A549 (cell line): ENCODE measurements around the gene OPRM1. TPM values are rescaled to one million over a fixed set of nuclear protein-coding genes. Genes with fewer than 3 reads are reported as not detected.

Experiments
- ATAC-seq, 2 experiments: fragments of 200-7000 bp in 1 of 2; fragments of >200 bp in 1 of 2; cut with Nextera tagmentation in 1 of 2; cut with Tn5 transposase in 1 of 2; 3 replicates each; pipeline versions ENCODE4 v1.8.0 to v1.9.1; 2018 to 2020; ENCODE audit warnings: mild to moderate bottlenecking in 1 of 2, moderate library complexity in 1 of 2
- CTCF ChIA-PET: fragments of 300-600 bp; sonication (Branson Sonifier 250); formaldehyde crosslinking; extraction: SDS; loops from one replicate; lab custom pipeline; 2021; ENCODE audit warnings: antibody characterized with exemption, inconsistent platforms; lab: Yijun Ruan, JAX
- POLR2A ChIA-PET: fragments of 350-600 bp; formaldehyde crosslinking; extraction: SDS; loops from one replicate; lab custom pipeline; 2021; ENCODE audit warnings: antibody characterized with exemption, inconsistent platforms; lab: Yijun Ruan, JAX
- DNase-seq, 2 experiments: peaks; one replicate each; pipeline versions ENCODE4 v3.0.0 to v3.0.0-alpha.2; 2011 to 2016; ENCODE audit warnings: low read depth in 1 of 2, low spot score in 1 of 2
- FAIRE-seq: peaks from 2 replicates; lab custom pipeline; 2011; peaks lifted over from hg19 to GRCh38; lab: Jason Lieb, UNC
- H3K27ac ChIP-seq, 2 experiments: fragments of >200 bp; sonication (Bioruptor Twin); formaldehyde crosslinking; 3 replicates each; pipeline ENCODE4 v1.5.1; 2016 to 2017
- H3K4me1 ChIP-seq: fragments of >200 bp; sonication (Bioruptor Twin); formaldehyde crosslinking; 3 replicates; pipeline ENCODE4 v1.6.1; 2016
- H3K4me2 ChIP-seq: fragments of >200 bp; sonication (Bioruptor Twin); formaldehyde crosslinking; 3 replicates; pipeline ENCODE4 v1.6.1; 2016
- H3K4me3 ChIP-seq: fragments of >200 bp; sonication (Bioruptor Twin); formaldehyde crosslinking; 3 replicates; pipeline ENCODE4 v1.5.1; 2016
- H3K9me3 ChIP-seq: fragments of >200 bp; sonication (Bioruptor Twin); formaldehyde crosslinking; 3 replicates; pipeline ENCODE4 v1.6.1; 2016
- CBX2 ChIP-seq: fragments of 200-600 bp; sonication (generic); IDR thresholded peaks from 2 replicates; pipeline ENCODE4 v1.6.1; 2016; ENCODE audit warnings: low read depth, mild to moderate bottlenecking, borderline replicate concordance
- E2F6 ChIP-seq: IDR thresholded peaks from 2 replicates; pipeline ENCODE4 v1.6.1; 2012; ENCODE audit warnings: low read depth, borderline replicate concordance
- EP300 ChIP-seq, 2 experiments: fragments of >200 bp; sonication (Bioruptor Twin); formaldehyde crosslinking; IDR thresholded peaks; 2 replicates in 1 of 2; 3 replicates in 1 of 2; pipeline ENCODE4 v1.6.1; 2016 to 2017
- FOXS1 ChIP-seq: fragments of 250-450 bp; sonication (Bioruptor Pico); IDR thresholded peaks from 2 replicates; pipeline ENCODE4 v1.5.0; 2020; ENCODE audit warnings: mild to moderate bottlenecking, moderate library complexity
- GATA3 ChIP-seq: IDR thresholded peaks from 2 replicates; pipeline ENCODE4 v1.6.1; 2012; ENCODE audit warnings: borderline replicate concordance
- HEYL ChIP-seq: fragments of 250-450 bp; sonication (Bioruptor Pico); IDR thresholded peaks from 2 replicates; pipeline ENCODE4 v1.8.0; 2021; ENCODE audit warnings: mild to moderate bottlenecking, moderate library complexity
- HOXA7 ChIP-seq: fragments of 250-450 bp; sonication (Bioruptor Pico); IDR thresholded peaks from 2 replicates; pipeline ENCODE4 v1.5.0; 2020; ENCODE audit warnings: mild to moderate bottlenecking, moderate library complexity
- HOXB13 ChIP-seq: fragments of 250-450 bp; sonication (Bioruptor Pico); IDR thresholded peaks from 2 replicates; pipeline ENCODE4 v1.5.0; 2020; ENCODE audit warnings: low read depth, mild to moderate bottlenecking, moderate library complexity
- KDM1A ChIP-seq: fragments of 200-600 bp; sonication (generic); IDR thresholded peaks from 2 replicates; pipeline ENCODE4 v1.6.1; 2016; ENCODE audit warnings: low read depth, mild to moderate bottlenecking
- MAFK ChIP-seq: fragments of 450-650 bp; IDR thresholded peaks from 2 replicates; pipeline ENCODE4 v1.6.1; 2014; ENCODE audit not compliant: partially characterized antibody
- MAX ChIP-seq: IDR thresholded peaks from 2 replicates; pipeline ENCODE4 v1.6.1; 2012
- NFE2L2 ChIP-seq: fragments of 150-350 bp; conservative IDR thresholded peaks from 2 replicates; pipeline ENCODE4 v1.6.1; 2014; ENCODE audit warnings: low read length
- PHF8 ChIP-seq: fragments of 200-600 bp; sonication (generic); IDR thresholded peaks from 2 replicates; pipeline ENCODE4 v1.6.1; 2016; ENCODE audit warnings: low read depth, mild to moderate bottlenecking, antibody characterized with exemption, moderate library complexity, borderline replicate concordance
- POLR2AphosphoS2 ChIP-seq: conservative IDR thresholded peaks from 2 replicates; pipeline ENCODE4 v1.6.1; 2012; ENCODE audit warnings: low read length, improper control_type of control experiment, inconsistent platforms
- RAD21 ChIP-seq, 2 experiments: fragments of >200 bp in 1 of 2; sonication (Bioruptor Twin) in 1 of 2; formaldehyde crosslinking in 1 of 2; IDR thresholded peaks in 1 of 2; conservative IDR thresholded peaks in 1 of 2; 2 replicates in 1 of 2; 3 replicates in 1 of 2; pipeline ENCODE4 v1.6.1; 2012 to 2018; ENCODE audit warnings: inconsistent platforms in 1 of 2
- REST ChIP-seq: fragments of 200-600 bp; sonication (generic); IDR thresholded peaks from 2 replicates; pipeline ENCODE4 v1.6.1; 2016; ENCODE audit warnings: antibody characterized with exemption, mild to moderate bottlenecking, moderate library complexity
- RNF2 ChIP-seq: fragments of 200-600 bp; sonication (generic); IDR thresholded peaks from 2 replicates; pipeline ENCODE4 v1.6.1; 2016; ENCODE audit warnings: low read depth, mild to moderate bottlenecking, antibody characterized with exemption, moderate library complexity, borderline replicate concordance
- SREBF2 ChIP-seq: fragments of 450-650 bp; IDR thresholded peaks from 2 replicates; pipeline ENCODE4 v1.6.1; 2014; ENCODE audit warnings: mild to moderate bottlenecking, moderate library complexity
- TP53 ChIP-seq: fragments of 250-450 bp; sonication (Bioruptor Pico); IDR thresholded peaks from 2 replicates; pipeline ENCODE4 v1.5.0; 2021; ENCODE audit warnings: mild to moderate bottlenecking, moderate library complexity
- USF2 ChIP-seq: fragments of 450-650 bp; IDR thresholded peaks from 2 replicates; pipeline ENCODE4 v1.6.1; 2014; ENCODE audit warnings: antibody characterized with exemption
- ZC3H11A ChIP-seq: fragments of 450-650 bp; IDR thresholded peaks from 2 replicates; pipeline ENCODE4 v1.6.1; 2014; ENCODE audit warnings: antibody characterized with exemption, mild to moderate bottlenecking
- ZNF302 ChIP-seq: fragments of 250-450 bp; sonication (Bioruptor Pico); IDR thresholded peaks from 2 replicates; pipeline ENCODE4 v1.9.0; 2021; ENCODE audit warnings: inconsistent platforms, mild to moderate bottlenecking, moderate library complexity
- ZSCAN20 ChIP-seq: fragments of 250-450 bp; sonication (Bioruptor Pico); IDR thresholded peaks from 2 replicates; pipeline ENCODE4 v1.8.0; 2022; ENCODE audit warnings: mild to moderate bottlenecking, moderate library complexity
- WGBS: methylation state at CpG from one replicate; pipeline ENCODE4 v1.1.6; 2017; ENCODE audit errors: missing lambda C conversion rate; 5-methylcytosine and 5-hydroxymethylcytosine counted together
- polyA plus RNA-seq, 4 experiments: library from polyadenylated mRNA; depleted of rRNA in 3 of 4; stranded (reverse); fragments of >200 nt; fragmentation: RNase III in 1 of 4; extraction: RNeasy Plus Mini Kit Qiagen cat#74134 plus additional on column Dnase treatment in 1 of 4; gene quantifications; 2 replicates in 3 of 4; 3 replicates in 1 of 4; pipeline ENCODE4 v1.2.3, GENCODE V29; 2011 to 2017
- TF ChIP-seq, protein P1 (sequence below): fragments of >200 bp; sonication (Bioruptor Twin); formaldehyde crosslinking; IDR thresholded peaks from 3 replicates; pipeline ENCODE4 v1.5.1; 2016
- TF ChIP-seq, protein P2 (sequence below): fragments of >200 bp; sonication (Bioruptor Twin); formaldehyde crosslinking; IDR thresholded peaks from 2 replicates; pipeline ENCODE4 v1.6.1; 2016

The OPRM1 gene
- polyA plus RNA-seq, 2 of the 4 experiments (the other 2 are of a cell fraction): not detected

DNA sequence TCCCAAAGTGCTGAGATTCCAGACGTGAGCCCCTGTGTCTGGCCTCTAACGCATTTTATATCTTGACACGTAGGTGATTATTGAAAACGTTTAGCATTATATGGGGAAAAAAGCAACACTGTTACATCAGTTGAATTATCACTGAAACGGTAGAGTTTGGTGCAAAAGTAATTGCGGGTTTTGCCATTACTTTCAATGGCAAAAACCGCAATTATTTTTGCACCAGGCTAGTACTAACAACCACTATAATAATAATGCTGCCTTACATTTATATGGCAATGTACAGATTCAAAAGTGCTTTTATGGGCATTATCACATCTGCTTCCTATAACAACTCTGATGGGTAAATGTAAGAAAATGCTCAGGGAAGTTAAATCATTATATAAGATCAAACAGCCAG, 57.3 kb downstream of the OPRM1 start:
- FAIRE-seq (no peak), DNase-seq (no peak), ATAC-seq (no peak)
- CTCF ChIA-PET: no interaction called here
- Histone ChIP-seq H3K9me3 (no peaks in the 10 kb centered on the region), H3K4me2 (no peak overlapping the region), H3K4me3 (no peak overlapping the region), H3K27ac (no peak overlapping the region), H3K4me1 (no peaks in the 10 kb centered on the region)
- no peak for TF ChIP-seq SREBF2
- no peak for TF ChIP-seq RAD21 (conservative IDR thresholded peaks at IDR 0.05 in 1 of 2, IDR thresholded peaks at IDR 0.05 in 1 of 2)
- POLR2A ChIA-PET: no interaction called here
- 63% methylated on average over 7 of the region's 7 CpGs for WGBS

DNA sequence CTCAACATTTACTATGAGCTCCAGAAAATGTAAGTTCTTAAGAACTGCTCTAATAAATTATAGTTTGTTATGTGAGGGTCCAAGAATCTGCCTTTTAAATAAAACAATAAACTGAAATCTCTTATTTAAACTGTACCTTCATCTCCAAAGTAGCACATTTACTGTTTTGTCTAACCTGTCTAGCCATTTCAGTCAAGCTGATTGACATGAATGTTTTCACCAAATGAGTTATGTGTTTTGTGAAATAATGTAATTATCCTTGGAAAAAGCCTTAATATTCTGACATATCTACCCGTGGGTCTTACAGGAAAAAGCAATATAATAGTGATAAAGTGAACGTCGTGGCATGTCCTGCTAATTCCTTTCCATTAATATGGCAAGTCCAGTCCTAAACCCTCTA, 57.8 kb downstream of the OPRM1 start:
- no peak for ATAC-seq
- Histone ChIP-seq H3K4me1 (no peaks in the 10 kb centered on the region), H3K27ac (no peak overlapping the region)
- POLR2A ChIA-PET: no interaction called here
- TF ChIP-seq HOXA7 (CRISPR knock-in tag) (no peak), RNF2 (no peak), TP53 (CRISPR knock-in tag) (no peak), ZC3H11A (no peak), USF2 (no peak), ZSCAN20 (CRISPR knock-in tag) (no peak), MAX (no peak), PHF8 (no peak), HEYL (CRISPR knock-in tag) (no peak), MAFK (no peak), NFE2L2 (no peak), ZNF302 (CRISPR knock-in tag) (no peak), E2F6 (no peak), KDM1A (no peak)
- TF ChIP-seq, protein P1, sequence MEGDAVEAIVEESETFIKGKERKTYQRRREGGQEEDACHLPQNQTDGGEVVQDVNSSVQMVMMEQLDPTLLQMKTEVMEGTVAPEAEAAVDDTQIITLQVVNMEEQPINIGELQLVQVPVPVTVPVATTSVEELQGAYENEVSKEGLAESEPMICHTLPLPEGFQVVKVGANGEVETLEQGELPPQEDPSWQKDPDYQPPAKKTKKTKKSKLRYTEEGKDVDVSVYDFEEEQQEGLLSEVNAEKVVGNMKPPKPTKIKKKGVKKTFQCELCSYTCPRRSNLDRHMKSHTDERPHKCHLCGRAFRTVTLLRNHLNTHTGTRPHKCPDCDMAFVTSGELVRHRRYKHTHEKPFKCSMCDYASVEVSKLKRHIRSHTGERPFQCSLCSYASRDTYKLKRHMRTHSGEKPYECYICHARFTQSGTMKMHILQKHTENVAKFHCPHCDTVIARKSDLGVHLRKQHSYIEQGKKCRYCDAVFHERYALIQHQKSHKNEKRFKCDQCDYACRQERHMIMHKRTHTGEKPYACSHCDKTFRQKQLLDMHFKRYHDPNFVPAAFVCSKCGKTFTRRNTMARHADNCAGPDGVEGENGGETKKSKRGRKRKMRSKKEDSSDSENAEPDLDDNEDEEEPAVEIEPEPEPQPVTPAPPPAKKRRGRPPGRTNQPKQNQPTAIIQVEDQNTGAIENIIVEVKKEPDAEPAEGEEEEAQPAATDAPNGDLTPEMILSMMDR: no peak
- TF ChIP-seq, protein P2, sequence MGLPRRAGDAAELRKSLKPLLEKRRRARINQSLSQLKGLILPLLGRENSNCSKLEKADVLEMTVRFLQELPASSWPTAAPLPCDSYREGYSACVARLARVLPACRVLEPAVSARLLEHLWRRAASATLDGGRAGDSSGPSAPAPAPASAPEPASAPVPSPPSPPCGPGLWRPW: no peak
- TF ChIP-seq, all 56 proteins: peak for 0
- DNase-seq: no peak
- Histone ChIP-seq H3K9me3 (no peaks in the 10 kb centered on the region), H3K4me2 (no peak overlapping the region), H3K4me3 (no peak overlapping the region)
- no peak for FAIRE-seq
- CTCF ChIA-PET: no interaction called here
- WGBS: 20% methylated on average over 3 of the region's 3 CpGs

GRCh38 chr6:154099211-154099610, 60.2 kb downstream of the OPRM1 start:
- ChIA-PET CTCF (no interaction called here), POLR2A (no interaction called here)
- ATAC-seq (no peak), FAIRE-seq (no peak), DNase-seq (no peak)
- no peaks in the 10 kb centered on the region for H3K4me1 ChIP-seq
- no peak overlapping the region for H3K4me2 ChIP-seq
- 50% methylated on average over 4 of the region's 4 CpGs for WGBS
- no peaks in the 10 kb centered on the region for H3K9me3 ChIP-seq
- no peak overlapping the region for H3K4me3 ChIP-seq
- no peak overlapping the region for H3K27ac ChIP-seq
- no peak for TF ChIP-seq CBX2
- no peak for TF ChIP-seq POLR2AphosphoS2
- no peak for TF ChIP-seq HOXB13 (CRISPR knock-in tag)
- TF ChIP-seq FOXS1 (CRISPR knock-in tag): no peak
- no peak for TF ChIP-seq REST
- no peak for TF ChIP-seq ZSCAN20 (CRISPR knock-in tag)
- TF ChIP-seq USF2: no peak
- no peak for TF ChIP-seq MAFK
- no peak for TF ChIP-seq TP53 (CRISPR knock-in tag)
- no peak for TF ChIP-seq GATA3
- no peak for TF ChIP-seq MAX
- no peak for TF ChIP-seq EP300 (IDR thresholded peaks at IDR 0.05)
